IPS-20b (cell line): ENCODE measurements around the gene PDXK.
A peak's percentile ranks its signal among the peaks of the same experiment; 100 is the strongest.
"Not testable (repeated sequence)": the region's sequence is repeated elsewhere in the genome, so short reads cannot be mapped to it uniquely, and the experiment has no call there.

Experiments used
- H3K27ac ChIP-seq: one replicate; pipeline ENCODE4 v1.5.1; 2013; ENCODE audit warnings: low read length
- H3K27me3 ChIP-seq: 2 replicates; pipeline ENCODE4 v1.6.1; 2013; ENCODE audit warnings: mild to moderate bottlenecking, low read length, inconsistent platforms; ENCODE audit not compliant: insufficient read depth
- H3K36me3 ChIP-seq: 2 replicates; pipeline ENCODE4 v1.6.1; 2013; ENCODE audit warnings: low read depth, mild to moderate bottlenecking, inconsistent platforms, low read length, moderate library complexity; ENCODE audit not compliant: insufficient read depth
- H3K4me1 ChIP-seq: 2 replicates; pipeline ENCODE4 v1.6.1; 2013; ENCODE audit warnings: mild to moderate bottlenecking, control low read depth, inconsistent platforms, low read length, moderate library complexity; ENCODE audit not compliant: insufficient read depth
- H3K4me3 ChIP-seq: 2 replicates; pipeline ENCODE4 v1.5.1; 2013; ENCODE audit warnings: mild to moderate bottlenecking, low read length, inconsistent platforms
- H3K9ac ChIP-seq: 2 replicates; pipeline ENCODE4 v1.6.1; 2013; ENCODE audit warnings: low read depth, mild to moderate bottlenecking, inconsistent platforms, low read length, moderate library complexity
- H3K9me3 ChIP-seq: 2 replicates; pipeline ENCODE4 v1.6.1; 2013; ENCODE audit warnings: mild to moderate bottlenecking, low read depth, low read length, inconsistent platforms; ENCODE audit not compliant: insufficient read depth

PDXK gene

GRCh38 chr21:43718872-43719747 lies at the start of gene PDXK:
Gene PDXK, plus strand, starts transcription at chr21:43719129. Its CDS starts 166 bp downstream, at chr21:43719295.
- H3K4me1 ChIP-seq: peaks cover 9% of the 10 kb centered on the region
- peak within 1 kb of the TSS; percentile 82 for H3K4me3 ChIP-seq
- H3K27ac ChIP-seq: no peak within 1 kb of the TSS

GRCh38 chr21:43669828-43670605 lies 48.9 kb upstream of the PDXK start:
- Histone ChIP-seq H3K27ac (no peak overlapping the region), H3K36me3 (peaks cover 67% of the 10 kb centered on the region), H3K4me1 (peaks cover 4% of the 10 kb centered on the region; the same call in 1 of the 2 replicates), H3K27me3 (no peaks in the 10 kb centered on the region), H3K9me3 (no peaks in the 10 kb centered on the region), H3K9ac (no peak overlapping the region), H3K4me3 (no peak overlapping the region)

More at GRCh38 chr21:43718872-43719747, at the start of gene PDXK:
- H3K36me3 ChIP-seq: peaks cover 9% of the 10 kb centered on the region
- H3K9me3 ChIP-seq: no peaks in the 10 kb centered on the region
- H3K27me3 ChIP-seq: peaks cover 34% of the 10 kb centered on the region
- peak within 1 kb of the TSS; percentile 83 for H3K9ac ChIP-seq

GRCh38 chr21:43675871-43676270 lies 43.1 kb upstream of the PDXK start:
- no peaks in the 10 kb centered on the region for H3K9me3 ChIP-seq
- H3K27ac ChIP-seq: no peak overlapping the region
- peaks cover 4% of the 10 kb centered on the region; the same call in 1 of the 2 replicates for H3K4me1 ChIP-seq
- no peaks in the 10 kb centered on the region for H3K27me3 ChIP-seq
- peaks cover 87% of the 10 kb centered on the region for H3K36me3 ChIP-seq
- no peak overlapping the region for H3K4me3 ChIP-seq
- H3K9ac ChIP-seq: no peak overlapping the region

- H3K27ac ChIP-seq: no peak overlapping the region
- no peak overlapping the region for H3K9ac ChIP-seq
- peaks cover 85% of the 10 kb centered on the region for H3K36me3 ChIP-seq
- H3K4me1 ChIP-seq: peaks cover 4% of the 10 kb centered on the region; the same call in 1 of the 2 replicates
- H3K27me3 ChIP-seq: no peaks in the 10 kb centered on the region
- no peaks in the 10 kb centered on the region for H3K9me3 ChIP-seq
- H3K4me3 ChIP-seq: no peak overlapping the region
These were observed 42.5 kb upstream of the PDXK start for GRCh38 chr21:43676391-43676790.

GRCh38 chr21:43679951-43680350 lies 39.0 kb upstream of the PDXK start:
- Histone ChIP-seq H3K27ac (no peak overlapping the region), H3K36me3 (peaks cover 91% of the 10 kb centered on the region), H3K27me3 (no peaks in the 10 kb centered on the region), H3K9ac (no peak overlapping the region), H3K4me1 (no peaks in the 10 kb centered on the region), H3K9me3 (no peaks in the 10 kb centered on the region), H3K4me3 (no peak overlapping the region)

- H3K36me3 ChIP-seq: peaks cover 91% of the 10 kb centered on the region
- H3K27me3 ChIP-seq: not testable (repeated sequence)
These were observed 38.5 kb upstream of the PDXK start for GRCh38 chr21:43680421-43680820.

GRCh38 chr21:43681650-43682049 lies 37.3 kb upstream of the PDXK start:
- H3K36me3 ChIP-seq: peaks cover 92% of the 10 kb centered on the region
- H3K4me1 ChIP-seq: no peaks in the 10 kb centered on the region
- no peak overlapping the region for H3K4me3 ChIP-seq
- no peaks in the 10 kb centered on the region for H3K9me3 ChIP-seq
- H3K27ac ChIP-seq: no peak overlapping the region
- no peaks in the 10 kb centered on the region for H3K27me3 ChIP-seq
- no peak overlapping the region for H3K9ac ChIP-seq

More at GRCh38 chr21:43680421-43680820, 38.5 kb upstream of the PDXK start:
- not testable (repeated sequence) for H3K9me3 ChIP-seq, H3K4me3 ChIP-seq, H3K9ac ChIP-seq, H3K27ac ChIP-seq, H3K4me1 ChIP-seq

GRCh38 chr21:43684424-43684823 lies 34.5 kb upstream of the PDXK start:
- Histone ChIP-seq H3K9me3 (no peaks in the 10 kb centered on the region), H3K4me3 (no peak overlapping the region), H3K9ac (no peak overlapping the region), H3K36me3 (peaks cover 95% of the 10 kb centered on the region), H3K27me3 (no peaks in the 10 kb centered on the region), H3K27ac (no peak overlapping the region), H3K4me1 (no peaks in the 10 kb centered on the region)

- Histone ChIP-seq H3K4me3 (no peak overlapping the region), H3K36me3 (peaks cover 98% of the 10 kb centered on the region), H3K9ac (no peak overlapping the region), H3K27me3 (no peaks in the 10 kb centered on the region), H3K4me1 (no peaks in the 10 kb centered on the region), H3K27ac (no peak overlapping the region), H3K9me3 (no peaks in the 10 kb centered on the region)
These were observed 31.9 kb upstream of the PDXK start for GRCh38 chr21:43686811-43687565.

GRCh38 chr21:43687566-43688399 lies 31.1 kb upstream of the PDXK start:
- no peak overlapping the region for H3K9ac ChIP-seq
- no peak overlapping the region for H3K4me3 ChIP-seq
- H3K4me1 ChIP-seq: no peaks in the 10 kb centered on the region
- no peaks in the 10 kb centered on the region for H3K9me3 ChIP-seq
- H3K27ac ChIP-seq: no peak overlapping the region
- peaks cover 99% of the 10 kb centered on the region for H3K36me3 ChIP-seq
- no peaks in the 10 kb centered on the region for H3K27me3 ChIP-seq

GRCh38 chr21:43688906-43689305 lies 30.0 kb upstream of the PDXK start:
- no peaks in the 10 kb centered on the region for H3K27me3 ChIP-seq
- no peaks in the 10 kb centered on the region for H3K4me1 ChIP-seq
- no peak overlapping the region for H3K9ac ChIP-seq
- H3K36me3 ChIP-seq: peaks cover 100% of the 10 kb centered on the region
- H3K27ac ChIP-seq: no peak overlapping the region
- H3K9me3 ChIP-seq: no peaks in the 10 kb centered on the region
- H3K4me3 ChIP-seq: no peak overlapping the region
